WTC11 (cell line): ENCODE data around the gene CELF6. TPM values are rescaled to one million over a fixed set of nuclear protein-coding genes. Genes with fewer than 3 reads are reported as not detected.

ENCODE experiments used
- ATAC-seq: fragments of 200-7000 bp; cut with Tn5 transposase; 2 replicates; pipeline ENCODE4 v1.10.0; 2021; ENCODE audit warnings: mild to moderate bottlenecking, moderate library complexity
- CTCF ChIA-PET: fragments of 300-600 bp; sonication (Branson Sonifier 250); formaldehyde crosslinking; loops from one replicate; lab custom pipeline; 2021; ENCODE audit warnings: antibody characterized with exemption; lab: Charles Lee
- POLR2A ChIA-PET: fragments of 350-600 bp; sonication (Branson Sonifier 250); formaldehyde crosslinking; loops from one replicate; lab custom pipeline; 2021; ENCODE audit warnings: antibody characterized with exemption; lab: Charles Lee
- DNase-seq: peaks from one replicate; pipeline ENCODE4 v3.0.0; 2021; ENCODE audit warnings: low spot score
- H3K27ac Mint-ChIP-seq: 2 replicates; pipeline ENCODE4 v1.8.0; 2021; ENCODE audit warnings: mixed read lengths
- H3K27me3 Mint-ChIP-seq: 2 replicates; pipeline ENCODE4 v1.8.0; 2021; ENCODE audit warnings: low read depth, mild to moderate bottlenecking, moderate library complexity, mixed read lengths
- H3K36me3 Mint-ChIP-seq: 2 replicates; pipeline ENCODE4 v1.8.0; 2021; ENCODE audit warnings: mixed read lengths
- H3K4me1 Mint-ChIP-seq: 2 replicates; pipeline ENCODE4 v1.8.0; 2022; ENCODE audit warnings: mixed read lengths
- H3K4me3 Mint-ChIP-seq: 2 replicates; pipeline ENCODE4 v1.8.0; 2021; ENCODE audit warnings: mild to moderate bottlenecking, moderate library complexity, mixed read lengths
- H3K9me3 Mint-ChIP-seq: 2 replicates; pipeline ENCODE4 v1.8.0; 2021; ENCODE audit warnings: mixed read lengths
- CREB1 ChIP-seq: sonication (generic); formaldehyde crosslinking; IDR thresholded peaks from 2 replicates; pipeline ENCODE4 v1.8.0; 2023; ENCODE audit warnings: mild to moderate bottlenecking, missing genetic modification reagents
- HMGA2 ChIP-seq: fragments of 250-450 bp; sonication (Bioruptor Pico); IDR thresholded peaks from 2 replicates; pipeline ENCODE4 v1.4.0; 2021; ENCODE audit warnings: mild to moderate bottlenecking, moderate library complexity
- MXD4 ChIP-seq: fragments of 250-450 bp; sonication (Bioruptor Pico); IDR thresholded peaks from 2 replicates; pipeline ENCODE4 v1.8.0; 2021; ENCODE audit warnings: mild to moderate bottlenecking, moderate library complexity, borderline replicate concordance
- NFE2L1 ChIP-seq: sonication (generic); formaldehyde crosslinking; IDR thresholded peaks from 2 replicates; pipeline ENCODE4 v1.8.1; 2023; ENCODE audit warnings: missing genetic modification reagents
- TCF7 ChIP-seq: sonication (generic); formaldehyde crosslinking; IDR thresholded peaks from 2 replicates; pipeline ENCODE4 v1.8.0; 2022; ENCODE audit warnings: mild to moderate bottlenecking, low read depth, missing genetic modification reagents, moderate library complexity
- TEAD4 ChIP-seq: sonication (generic); formaldehyde crosslinking; IDR thresholded peaks from 2 replicates; pipeline ENCODE4 v1.8.0; 2022; ENCODE audit warnings: mild to moderate bottlenecking, missing genetic modification reagents
- ZNF121 ChIP-seq: sonication (generic); formaldehyde crosslinking; IDR thresholded peaks from 2 replicates; pipeline ENCODE4 v1.8.0; 2023; ENCODE audit warnings: missing genetic modification reagents
- ZNF263 ChIP-seq: sonication (generic); formaldehyde crosslinking; IDR thresholded peaks from 2 replicates; pipeline ENCODE4 v1.8.1; 2022; ENCODE audit warnings: low read depth, mild to moderate bottlenecking, moderate library complexity, missing genetic modification reagents
- total RNA-seq: library from RNA; stranded (reverse); gene quantifications from 3 replicates; pipeline ENCODE4 v1.2.3, GENCODE V29; 2021
- TF ChIP-seq, protein P1 (sequence below): sonication (generic); formaldehyde crosslinking; IDR thresholded peaks from 2 replicates; pipeline ENCODE4 v1.8.0; 2022; ENCODE audit warnings: mild to moderate bottlenecking, missing genetic modification reagents
- TF ChIP-seq, protein P2 (sequence below): sonication (generic); formaldehyde crosslinking; IDR thresholded peaks from 2 replicates; pipeline ENCODE4 v1.8.1; 2022; ENCODE audit warnings: missing genetic modification reagents, borderline replicate concordance
- TF ChIP-seq, protein P3 (sequence below): fragments of 250-450 bp; sonication (Bioruptor Pico); IDR thresholded peaks from 2 replicates; pipeline ENCODE4 v2.1.2; 2022; ENCODE audit warnings: mild to moderate bottlenecking, moderate library complexity
- TF ChIP-seq, protein P4 (sequence below): sonication (generic); formaldehyde crosslinking; IDR thresholded peaks from 2 replicates; pipeline ENCODE4 v1.8.1; 2023; ENCODE audit warnings: mild to moderate bottlenecking, missing genetic modification reagents

Gene CELF6
- total RNA-seq, 1 experiment from 2014 or later, result not detected

DNA sequence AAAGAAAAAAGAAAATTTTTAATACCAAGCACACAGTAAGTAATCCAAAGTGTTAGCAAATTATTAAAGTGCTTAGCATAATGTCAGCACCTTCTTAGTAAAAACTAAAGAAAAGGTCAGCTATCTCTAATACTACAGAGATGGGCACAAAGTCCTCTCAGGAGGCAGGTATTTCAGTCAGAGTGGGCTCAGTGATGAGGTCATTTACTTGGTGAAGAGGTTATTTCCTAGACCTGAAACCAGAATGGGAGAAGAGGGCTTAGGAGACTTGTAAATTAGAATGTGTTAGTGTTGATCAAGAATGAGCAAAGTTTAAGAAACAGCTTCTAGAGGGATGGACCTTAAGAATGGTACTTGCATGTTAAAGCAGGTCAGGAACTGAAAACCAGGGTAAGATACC lies 80.3 kb downstream of the CELF6 start (continued):
- TF ChIP-seq TCF7, result no peak

GRCh38 chr15:72238586-72238985 lies 81.4 kb downstream of the CELF6 start:
- DNase-seq (no peak), ATAC-seq (no peak)
- POLR2A ChIA-PET, result no interaction called here
- peak; percentile 68 for TF ChIP-seq ZNF121
- TF ChIP-seq, protein P1, sequence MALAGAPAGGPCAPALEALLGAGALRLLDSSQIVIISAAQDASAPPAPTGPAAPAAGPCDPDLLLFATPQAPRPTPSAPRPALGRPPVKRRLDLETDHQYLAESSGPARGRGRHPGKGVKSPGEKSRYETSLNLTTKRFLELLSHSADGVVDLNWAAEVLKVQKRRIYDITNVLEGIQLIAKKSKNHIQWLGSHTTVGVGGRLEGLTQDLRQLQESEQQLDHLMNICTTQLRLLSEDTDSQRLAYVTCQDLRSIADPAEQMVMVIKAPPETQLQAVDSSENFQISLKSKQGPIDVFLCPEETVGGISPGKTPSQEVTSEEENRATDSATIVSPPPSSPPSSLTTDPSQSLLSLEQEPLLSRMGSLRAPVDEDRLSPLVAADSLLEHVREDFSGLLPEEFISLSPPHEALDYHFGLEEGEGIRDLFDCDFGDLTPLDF, result no peak
- no peak overlapping the region for H3K4me3 Mint-ChIP-seq
- peaks cover 100% of the 10 kb centered on the region for H3K27me3 Mint-ChIP-seq
- CTCF ChIA-PET, result interaction anchor here (1.2 to 3.5 kb wide), 2 partner anchors 12 kb away, joined by 5 to 15 read pairs; no protein-coding TSS in a partner anchor
- no peak overlapping the region for H3K27ac Mint-ChIP-seq
- no peaks in the 10 kb centered on the region for H3K9me3 Mint-ChIP-seq
- H3K4me1 Mint-ChIP-seq, result peaks cover 34% of the 10 kb centered on the region
- peaks cover 31% of the 10 kb centered on the region for H3K36me3 Mint-ChIP-seq

DNA sequence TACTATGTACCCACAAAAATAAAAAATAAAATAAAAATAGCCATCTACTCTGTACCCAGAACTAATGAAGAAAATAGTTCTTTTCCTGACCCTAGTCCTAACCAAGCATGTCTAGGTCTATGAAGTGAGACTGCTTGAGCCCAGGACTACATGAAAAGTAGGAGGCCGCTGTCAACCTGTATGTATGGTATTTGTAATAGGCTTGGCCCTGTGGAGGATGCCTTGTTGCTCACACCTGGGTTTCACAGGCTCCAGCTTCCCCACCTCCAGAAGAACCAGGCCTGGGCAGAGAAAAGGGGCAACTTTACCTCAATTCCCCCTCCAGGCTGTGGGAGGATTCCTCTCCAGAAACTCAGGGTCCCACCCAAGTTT lies 82.1 kb downstream of the CELF6 start:
- ATAC-seq (no peak; the same call in 1 of the 2 replicates), DNase-seq (no peak)
- ChIA-PET POLR2A (no interaction called here), CTCF (interaction anchor here (1.0 to 3.5 kb wide), 2 partner anchors 11 to 38 kb away, joined by 3 to 15 read pairs; no protein-coding TSS in a partner anchor)
- Mint-ChIP-seq H3K4me3 (no peak overlapping the region), H3K9me3 (no peaks in the 10 kb centered on the region), H3K27ac (no peak overlapping the region), H3K27me3 (peaks cover 100% of the 10 kb centered on the region), H3K4me1 (peaks cover 28% of the 10 kb centered on the region), H3K36me3 (peaks cover 29% of the 10 kb centered on the region)
- no peak for TF ChIP-seq CREB1 (CRISPR knock-in tag)
- TF ChIP-seq MXD4 (CRISPR knock-in tag), result no peak
- TF ChIP-seq HMGA2, result no peak
- TF ChIP-seq TEAD4 (CRISPR knock-in tag), result no peak
- TF ChIP-seq ZNF263 (CRISPR knock-in tag), result no peak
- TF ChIP-seq, protein P2, sequence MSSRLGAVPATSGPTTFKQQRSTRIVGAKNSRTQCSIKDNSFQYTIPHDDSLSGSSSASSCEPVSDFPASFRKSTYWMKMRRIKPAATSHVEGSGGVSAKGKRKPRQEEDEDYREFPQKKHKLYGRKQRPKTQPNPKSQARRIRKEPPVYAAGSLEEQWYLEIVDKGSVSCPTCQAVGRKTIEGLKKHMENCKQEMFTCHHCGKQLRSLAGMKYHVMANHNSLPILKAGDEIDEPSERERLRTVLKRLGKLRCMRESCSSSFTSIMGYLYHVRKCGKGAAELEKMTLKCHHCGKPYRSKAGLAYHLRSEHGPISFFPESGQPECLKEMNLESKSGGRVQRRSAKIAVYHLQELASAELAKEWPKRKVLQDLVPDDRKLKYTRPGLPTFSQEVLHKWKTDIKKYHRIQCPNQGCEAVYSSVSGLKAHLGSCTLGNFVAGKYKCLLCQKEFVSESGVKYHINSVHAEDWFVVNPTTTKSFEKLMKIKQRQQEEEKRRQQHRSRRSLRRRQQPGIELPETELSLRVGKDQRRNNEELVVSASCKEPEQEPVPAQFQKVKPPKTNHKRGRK (CRISPR knock-in tag), result no peak
- TF ChIP-seq, protein P3, sequence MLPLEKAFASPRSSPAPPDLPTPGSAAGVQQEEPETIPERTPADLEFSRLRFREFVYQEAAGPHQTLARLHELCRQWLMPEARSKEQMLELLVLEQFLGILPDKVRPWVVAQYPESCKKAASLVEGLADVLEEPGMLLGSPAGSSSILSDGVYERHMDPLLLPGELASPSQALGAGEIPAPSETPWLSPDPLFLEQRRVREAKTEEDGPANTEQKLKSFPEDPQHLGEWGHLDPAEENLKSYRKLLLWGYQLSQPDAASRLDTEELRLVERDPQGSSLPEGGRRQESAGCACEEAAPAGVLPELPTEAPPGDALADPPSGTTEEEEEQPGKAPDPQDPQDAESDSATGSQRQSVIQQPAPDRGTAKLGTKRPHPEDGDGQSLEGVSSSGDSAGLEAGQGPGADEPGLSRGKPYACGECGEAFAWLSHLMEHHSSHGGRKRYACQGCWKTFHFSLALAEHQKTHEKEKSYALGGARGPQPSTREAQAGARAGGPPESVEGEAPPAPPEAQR (CRISPR knock-in tag), result no peak
- TF ChIP-seq, protein P4, sequence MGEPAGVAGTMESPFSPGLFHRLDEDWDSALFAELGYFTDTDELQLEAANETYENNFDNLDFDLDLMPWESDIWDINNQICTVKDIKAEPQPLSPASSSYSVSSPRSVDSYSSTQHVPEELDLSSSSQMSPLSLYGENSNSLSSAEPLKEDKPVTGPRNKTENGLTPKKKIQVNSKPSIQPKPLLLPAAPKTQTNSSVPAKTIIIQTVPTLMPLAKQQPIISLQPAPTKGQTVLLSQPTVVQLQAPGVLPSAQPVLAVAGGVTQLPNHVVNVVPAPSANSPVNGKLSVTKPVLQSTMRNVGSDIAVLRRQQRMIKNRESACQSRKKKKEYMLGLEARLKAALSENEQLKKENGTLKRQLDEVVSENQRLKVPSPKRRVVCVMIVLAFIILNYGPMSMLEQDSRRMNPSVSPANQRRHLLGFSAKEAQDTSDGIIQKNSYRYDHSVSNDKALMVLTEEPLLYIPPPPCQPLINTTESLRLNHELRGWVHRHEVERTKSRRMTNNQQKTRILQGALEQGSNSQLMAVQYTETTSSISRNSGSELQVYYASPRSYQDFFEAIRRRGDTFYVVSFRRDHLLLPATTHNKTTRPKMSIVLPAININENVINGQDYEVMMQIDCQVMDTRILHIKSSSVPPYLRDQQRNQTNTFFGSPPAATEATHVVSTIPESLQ (CRISPR knock-in tag), result no peak

DNA sequence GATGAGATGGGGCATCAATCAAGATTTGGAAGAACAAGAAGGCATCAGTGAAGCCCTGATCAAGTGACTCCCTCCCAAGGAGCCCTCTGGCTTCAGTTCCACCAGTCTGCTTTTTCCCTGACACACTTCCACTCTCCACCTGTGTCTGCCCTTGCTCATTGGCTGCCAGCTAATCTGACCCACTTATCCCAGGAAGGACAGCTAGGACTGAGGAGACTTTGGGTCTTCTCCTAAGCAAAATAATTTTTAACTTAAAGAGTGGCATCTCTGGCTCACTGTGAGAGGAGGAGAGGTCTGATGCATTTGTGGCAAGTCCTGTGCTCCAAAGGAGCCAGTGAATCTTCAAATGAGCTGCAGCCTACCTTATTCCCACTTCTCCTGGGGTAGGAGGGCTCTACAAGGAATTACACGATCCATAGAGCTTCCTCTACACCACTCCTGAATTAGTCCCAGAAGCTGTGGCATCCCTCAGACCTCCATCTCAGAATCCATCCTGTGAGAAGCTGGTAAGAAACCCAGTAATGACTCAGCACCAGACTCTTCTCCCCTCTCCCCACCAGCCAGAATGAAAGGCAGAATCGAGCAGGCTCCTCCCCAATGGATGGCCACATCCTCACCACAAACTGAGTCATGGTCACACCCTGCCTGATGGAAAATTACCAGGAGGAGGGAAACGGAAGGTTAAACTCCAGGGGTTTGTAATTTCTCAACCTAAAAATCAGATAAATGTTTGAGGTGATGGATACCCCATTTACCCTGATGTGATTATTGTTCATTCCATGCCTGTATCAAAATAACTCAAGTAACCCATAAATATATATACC lies 82.7 kb downstream of the CELF6 start:
- no peak overlapping the region; the same call in 1 of the 2 replicates for H3K27ac Mint-ChIP-seq
- CTCF ChIA-PET, result interaction anchor here (1.0 to 3.5 kb wide), 2 partner anchors 10 to 38 kb away, joined by 3 to 15 read pairs; no protein-coding TSS in a partner anchor
- DNase-seq, result peak; percentile 29

More for the DNA sequence above, 82.7 kb downstream of the CELF6 start:
- TF ChIP-seq TCF7, result no peak
- peak; percentile 92 for TF ChIP-seq NFE2L1 (CRISPR knock-in tag)
- Mint-ChIP-seq H3K36me3 (peaks cover 25% of the 10 kb centered on the region), H3K4me3 (peak overlapping the region; percentile 38), H3K4me1 (peaks cover 28% of the 10 kb centered on the region), H3K9me3 (no peaks in the 10 kb centered on the region), H3K27me3 (peaks cover 100% of the 10 kb centered on the region)
- ATAC-seq, result peak; percentile 89
- POLR2A ChIA-PET, result interaction anchor here (1.1 kb wide), 1 partner anchor 10 kb away, joined by 3 read pairs; no protein-coding TSS in a partner anchor
